Subcutaneous abdominal adipose tissue (tissue), 5 donors: ENCODE data around the gene FAM124A.

Experiments
- H3K27ac ChIP-seq: one replicate; pipeline ENCODE4 v1.7.0; 2013; ENCODE audit warnings: low read depth, mild to moderate bottlenecking, inconsistent platforms, low read length, moderate library complexity
- H3K27me3 ChIP-seq, 5 donors: one replicate each; pipeline ENCODE4 v1.7.0; 2013; ENCODE audit warnings: low read length in 5 of 5, inconsistent platforms in 1 of 5; ENCODE audit not compliant: control insufficient read depth in 5 of 5, insufficient read depth in 4 of 5
- H3K36me3 ChIP-seq, 5 donors: one replicate each; pipeline ENCODE4 v1.7.0; 2013; ENCODE audit warnings: low read length in 5 of 5; ENCODE audit not compliant: control insufficient read depth in 5 of 5, insufficient read depth in 5 of 5
- H3K4me1 ChIP-seq, 5 donors: one replicate each; pipeline ENCODE4 v1.7.0; 2013; ENCODE audit warnings: low read length in 5 of 5, mild to moderate bottlenecking in 3 of 5, moderate library complexity in 1 of 5; ENCODE audit not compliant: control insufficient read depth in 5 of 5, insufficient read depth in 5 of 5
- H3K4me3 ChIP-seq, 5 donors: one replicate each; pipeline ENCODE4 v1.7.0; 2013; ENCODE audit warnings: low read length in 5 of 5, low read depth in 1 of 5
- H3K9ac ChIP-seq, 5 donors: one replicate each; pipeline ENCODE4 v1.7.0; 2013; ENCODE audit warnings: low read length in 5 of 5, mild to moderate bottlenecking in 4 of 5, moderate library complexity in 3 of 5
- H3K9me3 ChIP-seq, 5 donors: one replicate each; pipeline ENCODE4 v1.7.0; 2013; ENCODE audit warnings: low read length in 5 of 5; ENCODE audit not compliant: control insufficient read depth in 5 of 5
- donor health status: healthy.
- donor health status: healthy.
- donor health status: healthy.
- donor health status: healthy.
- donor health status: healthy.

The FAM124A gene

DNA sequence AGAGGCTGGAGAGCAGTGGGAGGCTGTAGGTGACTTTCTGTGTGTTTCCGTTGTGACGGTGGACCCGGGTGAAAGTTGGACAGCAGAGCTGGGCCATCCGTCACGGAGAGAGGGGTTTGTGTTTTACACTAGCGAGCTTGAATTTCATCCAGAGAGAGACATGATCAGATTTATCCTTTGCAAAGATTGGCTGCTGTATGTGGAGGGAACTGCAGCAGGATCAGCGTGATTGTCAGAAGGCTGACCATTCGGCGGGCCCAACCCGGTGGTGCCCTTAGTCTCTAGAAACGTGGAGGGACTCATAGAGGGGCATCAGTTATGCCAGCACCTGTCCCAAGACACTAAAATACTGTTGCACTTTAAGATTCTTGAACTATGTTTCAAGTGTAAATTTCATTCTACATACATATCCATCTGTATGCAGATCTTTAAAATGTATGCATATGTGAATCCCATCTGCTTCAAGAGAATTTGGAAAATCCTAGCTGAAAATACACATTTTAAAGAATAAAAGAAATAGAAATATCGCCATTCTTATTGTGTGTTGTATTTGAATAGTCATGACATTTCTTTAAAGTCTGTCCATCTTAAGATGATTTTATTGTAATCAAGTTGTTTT, 7.0 kb downstream of the FAM124A start:
- no peak overlapping the region for H3K27ac ChIP-seq
- no peaks in the 10 kb centered on the region for H3K27me3 ChIP-seq

GRCh38 chr13:51229731-51230130, 7.5 kb downstream of the FAM124A start:
- Histone ChIP-seq H3K27me3 (no peaks in the 10 kb centered on the region), H3K4me3 (no peak overlapping the region), H3K4me1 (peaks cover 0 to 25% (median 8%) of the 10 kb centered on the region in 5 donors), H3K9me3 (no peaks in the 10 kb centered on the region), H3K27ac (no peak overlapping the region), H3K36me3 (no peaks in the 10 kb centered on the region), H3K9ac (no peak overlapping the region)

More for the DNA sequence above, 7.0 kb downstream of the FAM124A start:
- Histone ChIP-seq H3K36me3 (no peaks in the 10 kb centered on the region), H3K9ac (no peak overlapping the region), H3K4me3 (no peak overlapping the region), H3K9me3 (no peaks in the 10 kb centered on the region), H3K4me1 (peaks cover 0 to 27% (median 8%) of the 10 kb centered on the region in 5 donors)

DNA sequence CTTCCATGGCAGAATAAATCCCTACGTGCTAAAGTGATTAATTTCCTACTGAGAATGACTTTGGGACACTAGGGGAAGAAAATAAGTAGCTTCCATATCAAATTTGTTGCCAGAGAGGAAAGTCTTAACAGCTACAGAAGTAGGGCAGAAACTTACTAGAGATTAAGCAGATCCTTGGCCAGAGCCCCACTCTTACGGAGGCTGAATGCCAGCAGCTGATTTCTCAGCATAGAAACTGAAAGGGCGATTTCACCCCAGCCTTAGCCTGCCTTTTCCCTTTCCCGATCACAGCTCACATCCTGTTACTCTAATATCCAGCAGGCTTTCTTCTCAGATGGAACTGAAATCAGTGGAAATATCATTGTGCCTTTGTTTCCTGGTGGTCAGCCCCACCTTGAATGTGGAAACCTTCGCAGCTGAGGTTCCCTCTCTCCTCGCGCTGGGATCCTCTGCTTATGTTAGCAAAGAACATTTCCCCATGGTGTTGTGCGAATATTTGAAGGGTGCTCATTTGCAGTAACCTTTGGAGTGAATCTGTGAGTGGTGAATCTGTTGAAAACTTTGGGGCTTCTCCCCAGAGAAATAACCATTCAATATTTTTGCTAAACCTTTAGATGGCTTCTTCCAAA, 8.4 kb downstream of the FAM124A start:
- Histone ChIP-seq H3K27ac (peak overlapping the region; percentile 32), H3K36me3 (no peaks in the 10 kb centered on the region), H3K4me3 (peak overlapping the region; percentile 39 to 75 (median 52)), H3K9ac (peak overlapping the region in 4 of 5 donors; percentile 2 to 74 (median 56)), H3K4me1 (peaks cover 0 to 25% (median 8%) of the 10 kb centered on the region in 5 donors), H3K9me3 (no peaks in the 10 kb centered on the region), H3K27me3 (no peaks in the 10 kb centered on the region)

DNA sequence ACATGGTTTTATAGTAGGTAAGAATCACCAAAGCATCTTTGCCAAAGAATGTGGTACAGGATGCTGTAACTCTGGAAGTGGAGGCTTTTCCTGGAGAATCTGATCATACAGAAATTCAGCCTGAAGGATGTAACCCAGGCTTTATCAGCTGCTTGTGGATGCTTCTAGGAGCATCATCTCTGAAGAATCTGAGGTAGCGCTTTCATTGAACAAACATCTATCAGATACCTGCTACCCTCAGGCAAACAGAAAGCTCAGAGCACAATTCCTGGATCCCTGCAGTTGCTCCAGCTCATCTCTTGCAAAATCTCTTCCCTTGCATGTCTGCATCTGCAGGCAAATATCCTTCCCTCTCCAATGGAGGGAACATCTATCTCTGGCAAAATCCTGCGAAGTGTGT, 9.3 kb downstream of the FAM124A start:
- H3K9me3 ChIP-seq = no peaks in the 10 kb centered on the region
- H3K4me1 ChIP-seq = peaks cover 0 to 30% (median 14%) of the 10 kb centered on the region in 5 donors
- H3K27me3 ChIP-seq = no peaks in the 10 kb centered on the region
- H3K27ac ChIP-seq = no peak overlapping the region
- H3K9ac ChIP-seq = no peak overlapping the region
- no peaks in the 10 kb centered on the region for H3K36me3 ChIP-seq
- no peak overlapping the region for H3K4me3 ChIP-seq

- Histone ChIP-seq H3K36me3 (no peaks in the 10 kb centered on the region), H3K27ac (no peak overlapping the region), H3K4me3 (no peak overlapping the region), H3K27me3 (no peaks in the 10 kb centered on the region), H3K9me3 (no peaks in the 10 kb centered on the region), H3K4me1 (peaks cover 0 to 30% (median 14%) of the 10 kb centered on the region in 5 donors), H3K9ac (no peak overlapping the region)
Measured at GRCh38 chr13:51232328-51232727, 10.1 kb downstream of the FAM124A start.

GRCh38 chr13:51233117-51233826, 11.1 kb downstream of the FAM124A start:
- H3K4me1 ChIP-seq = peaks cover 0 to 30% (median 14%) of the 10 kb centered on the region in 5 donors
- no peak overlapping the region for H3K4me3 ChIP-seq
- no peak overlapping the region for H3K9ac ChIP-seq
- H3K9me3 ChIP-seq = no peaks in the 10 kb centered on the region
- no peaks in the 10 kb centered on the region for H3K27me3 ChIP-seq
- no peaks in the 10 kb centered on the region for H3K36me3 ChIP-seq
- no peak overlapping the region for H3K27ac ChIP-seq

DNA sequence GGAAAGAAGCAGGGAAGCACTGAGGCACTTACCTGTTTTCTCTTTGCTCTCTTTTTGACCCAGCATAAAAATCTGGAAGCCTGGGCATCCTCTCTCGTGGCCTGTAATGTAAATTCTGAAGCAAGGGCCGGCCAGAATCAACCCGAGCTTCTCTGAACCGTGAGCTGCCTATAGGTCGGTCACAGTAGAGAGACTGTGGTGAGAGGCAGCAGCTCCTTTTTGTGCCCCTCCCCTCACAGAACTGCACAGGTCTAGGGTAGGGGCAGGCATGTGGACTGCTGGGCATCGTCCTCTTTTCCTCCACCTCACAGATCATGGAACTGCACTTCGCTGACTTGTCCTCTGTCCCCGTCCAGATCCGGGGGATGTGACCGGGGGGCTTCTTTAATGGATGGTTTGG, 12.5 kb downstream of the FAM124A start:
- Histone ChIP-seq H3K9ac (no peak overlapping the region), H3K27ac (no peak overlapping the region), H3K4me3 (no peak overlapping the region), H3K4me1 (peaks cover 0 to 24% (median 14%) of the 10 kb centered on the region in 5 donors), H3K27me3 (no peaks in the 10 kb centered on the region), H3K9me3 (no peaks in the 10 kb centered on the region), H3K36me3 (no peaks in the 10 kb centered on the region)

DNA sequence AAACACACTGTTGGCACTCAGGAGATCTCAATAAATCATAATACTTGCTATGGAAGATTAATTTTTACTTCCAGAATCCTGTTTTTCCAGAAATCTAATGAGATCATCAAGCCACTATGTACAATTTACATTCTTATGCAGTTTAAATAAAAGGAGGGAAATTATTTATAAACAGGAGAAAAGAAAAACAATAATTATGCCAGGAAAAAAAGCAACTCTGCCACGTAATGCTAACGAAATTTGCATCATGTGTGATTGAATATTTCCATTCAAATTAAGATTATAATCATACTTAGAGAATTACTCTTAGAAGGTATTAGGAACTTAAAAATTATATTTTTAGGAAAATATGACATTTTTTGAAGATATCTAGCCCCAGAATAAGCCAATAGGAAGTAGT, 13.0 kb downstream of the FAM124A start:
- no peak overlapping the region for H3K9ac ChIP-seq

DNA sequence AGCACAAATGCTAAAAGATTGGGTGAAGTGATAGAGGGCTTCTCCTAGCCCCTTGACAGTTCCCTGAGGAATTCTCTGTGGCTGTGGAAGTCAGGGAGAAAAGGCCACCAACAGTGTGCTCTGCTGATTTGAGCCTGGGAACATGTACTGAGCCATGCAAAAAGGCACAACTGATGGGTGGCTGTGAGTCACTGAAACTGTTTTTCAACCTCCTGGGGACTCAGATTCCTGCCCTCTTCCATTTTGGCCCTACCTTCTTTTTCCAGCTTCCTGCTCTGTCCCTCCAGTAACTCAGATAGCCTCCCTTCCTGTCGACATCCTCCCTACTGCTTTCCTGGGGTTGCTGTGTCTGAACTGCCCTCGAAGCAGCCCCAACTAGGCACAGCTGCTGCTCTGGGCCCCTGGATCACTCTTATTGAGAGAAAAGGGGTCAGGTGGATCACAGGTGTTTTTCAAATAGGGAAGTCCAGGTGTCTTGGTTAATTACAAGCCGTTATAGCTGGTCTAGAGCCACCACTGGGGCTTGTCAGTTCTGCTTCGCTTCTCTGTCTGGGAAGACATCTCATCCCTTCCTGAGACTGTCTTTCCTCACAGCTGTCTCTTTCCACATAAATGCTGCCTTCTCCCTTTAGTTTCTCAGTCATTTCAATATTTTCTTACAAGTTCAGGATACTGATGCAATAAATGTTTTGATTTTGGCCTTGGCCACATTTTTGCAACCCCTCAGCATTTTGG, 13.7 kb downstream of the FAM124A start:
- Histone ChIP-seq H3K27ac (peak overlapping the region; percentile 43), H3K4me1 (peaks cover 0 to 12% (median 11%) of the 10 kb centered on the region in 5 donors), H3K9ac (no peak overlapping the region), H3K36me3 (no peaks in the 10 kb centered on the region), H3K9me3 (no peaks in the 10 kb centered on the region), H3K27me3 (no peaks in the 10 kb centered on the region), H3K4me3 (no peak overlapping the region)

More for the DNA sequence above, 13.0 kb downstream of the FAM124A start:
- H3K4me1 ChIP-seq = peaks cover 0 to 20% (median 11%) of the 10 kb centered on the region in 5 donors
- no peak overlapping the region for H3K4me3 ChIP-seq
- H3K27me3 ChIP-seq = no peaks in the 10 kb centered on the region
- no peaks in the 10 kb centered on the region for H3K36me3 ChIP-seq
- no peak overlapping the region for H3K27ac ChIP-seq
- no peaks in the 10 kb centered on the region for H3K9me3 ChIP-seq

- Histone ChIP-seq H3K36me3 (no peaks in the 10 kb centered on the region), H3K9ac (no peak overlapping the region), H3K4me1 (peaks cover 0 to 16% (median 11%) of the 10 kb centered on the region in 5 donors), H3K9me3 (no peaks in the 10 kb centered on the region), H3K27me3 (no peaks in the 10 kb centered on the region), H3K27ac (peak overlapping the region; percentile 43), H3K4me3 (no peak overlapping the region)
Measured at GRCh38 chr13:51236491-51236792, 14.2 kb downstream of the FAM124A start.
